Keratinocyte (primary cell): Measurements from ENCODE around the gene UBE2D2. TPM values are rescaled to one million over a fixed set of nuclear protein-coding genes. Genes with fewer than 3 reads are reported as not detected.
"Not testable (repeated sequence)": the region's sequence is repeated elsewhere in the genome, so short reads cannot be mapped to it uniquely, and the experiment has no call there.

Experiments used
- DNase-seq: peaks from one replicate; pipeline ENCODE4 v3.0.0-alpha.2; 2011; ENCODE audit warnings: low read depth, missing footprints, low spot score
- FAIRE-seq: peaks from 2 replicates; lab custom pipeline; 2011; peaks lifted over from hg19 to GRCh38; lab: Jason Lieb, UNC
- H2AFZ ChIP-seq: 2 replicates; pipeline ENCODE4 v1.6.0; 2012; ENCODE audit warnings: low read length, control low read depth, inconsistent platforms; ENCODE audit not compliant: control insufficient read depth
- H3K27ac ChIP-seq: 2 replicates; pipeline ENCODE4 v1.5.1; 2011; ENCODE audit warnings: low read length; ENCODE audit not compliant: control insufficient read depth, insufficient read depth
- H3K27me3 ChIP-seq: 3 replicates; pipeline ENCODE4 v1.6.0; 2011; ENCODE audit warnings: low read length; ENCODE audit not compliant: control insufficient read depth, insufficient read depth; ENCODE audit errors: extremely low read depth
- H3K36me3 ChIP-seq, 2 experiments: 2 replicates in 1 of 2; 3 replicates in 1 of 2; pipeline ENCODE4 v1.5.1; 2011; ENCODE audit warnings: low read length in 2 of 2, mild to moderate bottlenecking in 1 of 2; ENCODE audit not compliant: control insufficient read depth in 2 of 2, insufficient read depth in 2 of 2; ENCODE audit errors: extremely low read depth in 1 of 2
- H3K4me1 ChIP-seq: 3 replicates; pipeline ENCODE4 v1.5.1; 2011; ENCODE audit warnings: low read length; ENCODE audit not compliant: control insufficient read depth, insufficient read depth; ENCODE audit errors: extremely low read depth
- H3K4me2 ChIP-seq: 3 replicates; pipeline ENCODE4 v1.6.0; 2011; ENCODE audit warnings: low read depth, low read length; ENCODE audit not compliant: control insufficient read depth, insufficient read depth; ENCODE audit errors: extremely low read depth
- H3K4me3 ChIP-seq, 3 experiments: fragments of 200-600 bp in 1 of 3; sonication (generic) in 1 of 3; 2 replicates in 2 of 3; 3 replicates in 1 of 3; pipeline ENCODE4 v1.5.1; 2011 to 2016; ENCODE audit warnings: low read length in 3 of 3, mild to moderate bottlenecking in 3 of 3, control low read depth in 2 of 3, inconsistent platforms in 1 of 3, low read depth in 1 of 3, mixed read lengths in 1 of 3, mixed run types in 1 of 3, moderate library complexity in 1 of 3; ENCODE audit not compliant: control insufficient read depth in 2 of 3, insufficient read depth in 2 of 3; ENCODE audit errors: extremely low read depth in 1 of 3
- H3K79me2 ChIP-seq: 2 replicates; pipeline ENCODE4 v1.6.0; 2012; ENCODE audit warnings: low read length; ENCODE audit not compliant: control insufficient read depth, insufficient read depth
- H3K9ac ChIP-seq: 3 replicates; pipeline ENCODE4 v1.6.0; 2011; ENCODE audit warnings: low read length; ENCODE audit not compliant: control insufficient read depth, insufficient read depth; ENCODE audit errors: extremely low read depth
- H3K9me1 ChIP-seq: 3 replicates; pipeline ENCODE4 v1.6.0; 2011; ENCODE audit warnings: low read length; ENCODE audit not compliant: control insufficient read depth, insufficient read depth; ENCODE audit errors: extremely low read depth
- H3K9me3 ChIP-seq: 2 replicates; pipeline ENCODE4 v1.5.1; 2012; ENCODE audit warnings: low read depth, low read length; ENCODE audit not compliant: control insufficient read depth
- H4K20me1 ChIP-seq: 3 replicates; pipeline ENCODE4 v1.6.0; 2011; ENCODE audit warnings: low read length; ENCODE audit not compliant: control insufficient read depth, insufficient read depth; ENCODE audit errors: extremely low read depth
- EZH2 ChIP-seq: IDR thresholded peaks from one replicate; pipeline ENCODE4 v1.6.1; 2012; ENCODE audit warnings: inconsistent platforms, mild to moderate bottlenecking, low read length, moderate library complexity
- dilution Hi-C: fragments of 300-500 bp; cut with MboI; formaldehyde crosslinking; loops from one replicate; pipeline ENCODE4 v1.7.0; 2020; ENCODE audit warnings: low sequenced_read_pairs; ENCODE audit not compliant: extremely low pct_ligation_motif_present
- polyA plus RNA-seq, 5 experiments: library from polyadenylated mRNA; depleted of rRNA in 3 of 5; stranded (reverse) in 3 of 5; stranded (forward) in 1 of 5; unstranded in 1 of 5; fragments of >200 nt; gene quantifications; 1 replicate in 1 of 5; 2 replicates in 3 of 5; 3 replicates in 1 of 5; pipeline versions ENCODE4 v1.2.1 to v1.2.3, GENCODE V29; 2011 to 2012; ENCODE audit warnings: missing spikeins in 2 of 5, low read depth in 1 of 5, low replicate concordance in 1 of 5
- TF ChIP-seq, protein P1 (sequence below), 3 experiments: IDR thresholded peaks in 1 of 3; conservative IDR thresholded peaks in 1 of 3; optimal IDR thresholded peaks in 1 of 3; 2 replicates in 2 of 3; 3 replicates in 1 of 3; pipeline versions ENCODE3 to v1.5.1; 2011; ENCODE audit warnings: low read length in 3 of 3, mild to moderate bottlenecking in 3 of 3, moderate library complexity in 2 of 3, control low read depth in 1 of 3, inconsistent platforms in 1 of 3; ENCODE audit not compliant: insufficient read depth in 2 of 3; ENCODE audit errors: extremely low read depth in 1 of 3

UBE2D2 gene
- polyA plus RNA-seq, 1 donor (not counting 4 experiments of a cell fraction or from before 2014, with no cell fraction given), result 127 TPM

- H3K79me2 ChIP-seq, H3K27me3 ChIP-seq, H3K9me1 ChIP-seq, H2AFZ ChIP-seq, H4K20me1 ChIP-seq, H3K9me3 ChIP-seq, H3K27ac ChIP-seq, H3K36me3 ChIP-seq, H3K4me3 ChIP-seq, H3K9ac ChIP-seq, FAIRE-seq, dilution Hi-C loops, H3K4me2 ChIP-seq: not testable (repeated sequence)
- TF ChIP-seq, protein P1, sequence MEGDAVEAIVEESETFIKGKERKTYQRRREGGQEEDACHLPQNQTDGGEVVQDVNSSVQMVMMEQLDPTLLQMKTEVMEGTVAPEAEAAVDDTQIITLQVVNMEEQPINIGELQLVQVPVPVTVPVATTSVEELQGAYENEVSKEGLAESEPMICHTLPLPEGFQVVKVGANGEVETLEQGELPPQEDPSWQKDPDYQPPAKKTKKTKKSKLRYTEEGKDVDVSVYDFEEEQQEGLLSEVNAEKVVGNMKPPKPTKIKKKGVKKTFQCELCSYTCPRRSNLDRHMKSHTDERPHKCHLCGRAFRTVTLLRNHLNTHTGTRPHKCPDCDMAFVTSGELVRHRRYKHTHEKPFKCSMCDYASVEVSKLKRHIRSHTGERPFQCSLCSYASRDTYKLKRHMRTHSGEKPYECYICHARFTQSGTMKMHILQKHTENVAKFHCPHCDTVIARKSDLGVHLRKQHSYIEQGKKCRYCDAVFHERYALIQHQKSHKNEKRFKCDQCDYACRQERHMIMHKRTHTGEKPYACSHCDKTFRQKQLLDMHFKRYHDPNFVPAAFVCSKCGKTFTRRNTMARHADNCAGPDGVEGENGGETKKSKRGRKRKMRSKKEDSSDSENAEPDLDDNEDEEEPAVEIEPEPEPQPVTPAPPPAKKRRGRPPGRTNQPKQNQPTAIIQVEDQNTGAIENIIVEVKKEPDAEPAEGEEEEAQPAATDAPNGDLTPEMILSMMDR (optimal IDR thresholded peaks at IDR 0.05 in 1 of 3, IDR thresholded peaks at IDR 0.05 in 1 of 3, conservative IDR thresholded peaks at IDR 0.05 in 1 of 3; ENCODE audit: extremely low read depth in 1 of 3, insufficient read depth in 2 of 3, low read length in 3 of 3), result peak; percentile 68 to 94 (median 79)
- DNase-seq, result peak; percentile 42
- H3K4me1 ChIP-seq, result peaks cover 11% of the 10 kb centered on the region
Observed at GRCh38 chr5:139513434-139513833, 47.7 kb upstream of the UBE2D2 start.

DNA sequence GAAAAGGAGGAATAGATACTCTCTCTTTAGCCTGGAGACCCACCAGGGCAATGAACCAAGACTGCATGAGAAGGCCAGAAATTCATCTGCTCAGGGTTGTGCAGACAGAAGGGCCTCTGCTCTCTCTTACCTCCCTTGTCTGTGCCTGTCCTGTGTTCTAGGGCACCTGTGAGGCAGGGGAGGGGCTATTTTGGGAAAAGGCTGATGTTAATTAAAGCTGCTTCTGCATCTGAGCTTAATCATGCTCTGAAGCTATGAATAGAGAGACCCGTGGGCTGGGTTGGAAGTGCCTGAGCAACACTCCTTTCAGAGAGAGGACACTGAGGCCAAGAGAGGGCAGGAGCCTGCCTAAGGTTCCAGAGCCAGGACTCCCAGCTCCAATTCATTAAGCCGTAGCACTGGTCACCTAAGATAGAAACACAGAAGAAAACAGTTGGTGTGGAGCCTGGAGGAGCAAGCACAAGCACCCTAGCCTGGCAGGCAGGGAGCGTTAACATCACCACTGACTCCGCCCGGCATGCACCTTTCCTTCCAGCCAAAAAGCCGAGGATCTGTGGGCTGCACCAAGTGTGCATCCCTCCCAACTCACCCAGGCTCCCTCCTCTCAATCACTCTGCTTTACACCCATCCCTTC, 47.2 kb upstream of the UBE2D2 start:
- Histone ChIP-seq H3K4me3 (no peak overlapping the region), H3K27ac (no peak overlapping the region), H3K4me2 (no peak overlapping the region), H3K9me1 (no peaks in the 10 kb centered on the region), H3K4me1 (peaks cover 11% of the 10 kb centered on the region), H3K36me3 (no peaks in the 10 kb centered on the region), H3K27me3 (no peaks in the 10 kb centered on the region), H3K9me3 (no peaks in the 10 kb centered on the region), H3K9ac (no peak overlapping the region), H2AFZ (no peak overlapping the region), H4K20me1 (no peaks in the 10 kb centered on the region), H3K79me2 (no peaks in the 10 kb centered on the region)
- dilution Hi-C loops, result no loop called here
- FAIRE-seq (no peak), DNase-seq (no peak)
- no peak for TF ChIP-seq EZH2
- TF ChIP-seq, protein P1 (optimal IDR thresholded peaks at IDR 0.05 in 1 of 3, IDR thresholded peaks at IDR 0.05 in 1 of 3, conservative IDR thresholded peaks at IDR 0.05 in 1 of 3; ENCODE audit: extremely low read depth in 1 of 3, insufficient read depth in 2 of 3, low read length in 3 of 3), result no peak
